SH-SY5Y (cell line): ENCODE measurements around the gene TFIP11.

Experiments used
- GATA2 ChIP-seq: IDR thresholded peaks from 2 replicates; pipeline ENCODE4 v1.6.1; 2011; ENCODE audit warnings: mild to moderate bottlenecking, low read depth, low read length
- GATA3 ChIP-seq: IDR thresholded peaks from 2 replicates; pipeline ENCODE4 v1.6.1; 2011; ENCODE audit warnings: low read depth, mild to moderate bottlenecking, low read length, moderate library complexity

DNA sequence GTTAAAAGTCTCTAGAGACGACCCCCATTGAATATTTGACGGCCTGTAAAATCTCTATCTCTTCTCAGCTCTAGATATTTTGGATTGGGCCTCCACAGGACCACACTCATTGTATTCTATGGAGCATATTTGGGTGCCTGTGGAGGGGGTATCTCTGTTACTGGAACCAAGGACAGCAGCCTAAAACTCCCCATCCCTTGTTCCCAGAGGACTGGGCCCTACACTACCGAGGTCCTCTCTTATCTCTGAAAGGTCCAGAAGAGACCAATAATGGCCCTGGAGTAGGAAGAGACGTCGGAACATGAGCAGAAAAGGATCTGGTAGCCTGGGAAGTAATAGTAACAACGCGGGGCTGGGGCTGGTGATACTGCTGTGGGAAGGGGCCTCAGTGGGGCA is 29.2 kb downstream of the TFIP11 start:
- TF ChIP-seq GATA2 (no peak), GATA3 (no peak)
